Endodermal cell (in vitro differentiated cells): ENCODE data around the gene LARGE1. TPM values are rescaled to one million over a fixed set of nuclear protein-coding genes. Genes with fewer than 3 reads are reported as not detected.
A peak's percentile ranks its signal among the peaks of the same experiment; 100 is the strongest.

Experiments
- DNase-seq: peaks from one replicate; pipeline ENCODE4 v3.0.0-alpha.2; 2017
- H3K27ac ChIP-seq: 2 replicates; pipeline ENCODE4 v1.5.1; 2013; ENCODE audit warnings: mild to moderate bottlenecking, low read depth, low read length, moderate library complexity
- H3K27me3 ChIP-seq: 2 replicates; pipeline ENCODE4 v1.6.1; 2013; ENCODE audit warnings: mild to moderate bottlenecking, low read length, moderate library complexity; ENCODE audit not compliant: insufficient read depth, control insufficient read depth, poor library complexity, severe bottlenecking
- H3K36me3 ChIP-seq: 2 replicates; pipeline ENCODE4 v1.7.0; 2013; ENCODE audit warnings: mild to moderate bottlenecking, low read length, moderate library complexity; ENCODE audit not compliant: control insufficient read depth, insufficient read depth
- H3K4me1 ChIP-seq: one replicate; pipeline ENCODE4 v1.7.0; 2013; ENCODE audit warnings: low read length; ENCODE audit not compliant: control insufficient read depth, insufficient read depth
- H3K4me3 ChIP-seq: 2 replicates; pipeline ENCODE4 v1.5.1; 2013; ENCODE audit warnings: mild to moderate bottlenecking, low read length, moderate library complexity
- H3K9ac ChIP-seq: 2 replicates; pipeline ENCODE4 v1.6.1; 2013; ENCODE audit warnings: mild to moderate bottlenecking, low read length, moderate library complexity; ENCODE audit not compliant: poor library complexity, severe bottlenecking; ENCODE audit errors: extremely low read depth
- H3K9me3 ChIP-seq: 2 replicates; pipeline ENCODE4 v1.6.1; 2013; ENCODE audit warnings: mild to moderate bottlenecking, low read length, moderate library complexity; ENCODE audit not compliant: control insufficient read depth
- H3K27ac Mint-ChIP-seq: 2 replicates; pipeline ENCODE4 v1.8.0; 2020; ENCODE audit warnings: mixed read lengths
- H3K27me3 Mint-ChIP-seq: 2 replicates; pipeline ENCODE4 v1.8.0; 2021; ENCODE audit warnings: mild to moderate bottlenecking, mixed read lengths; ENCODE audit not compliant: insufficient read depth
- H3K36me3 Mint-ChIP-seq: 2 replicates; pipeline ENCODE4 v1.8.0; 2020; ENCODE audit warnings: low read depth, mixed read lengths
- H3K4me1 Mint-ChIP-seq: 2 replicates; pipeline ENCODE4 v1.8.0; 2020; ENCODE audit warnings: mixed read lengths
- H3K4me3 Mint-ChIP-seq: 2 replicates; pipeline ENCODE4 v1.8.0; 2020; ENCODE audit warnings: mild to moderate bottlenecking, moderate library complexity, mixed read lengths
- H3K9me3 Mint-ChIP-seq: 2 replicates; pipeline ENCODE4 v1.8.0; 2020; ENCODE audit warnings: mild to moderate bottlenecking, mixed read lengths
- WGBS, 2 experiments: methylation state at CpG; one replicate each; pipeline versions ENCODE4 v1.1.5 to v1.1.7; 2013; ENCODE audit warnings: missing lambda C conversion rate in 2 of 2, mixed read lengths in 1 of 2; ENCODE audit not compliant: insufficient coverage in 1 of 2, insufficient read length in 1 of 2; 5-methylcytosine and 5-hydroxymethylcytosine counted together
- total RNA-seq, 2 donors: library from RNA; stranded (reverse); fragmentation: NEBNext Ultra II Directional in 1 of 2; extraction: Animal tissue kit (Norgen Biotek cat#: 25700) in 1 of 2; gene quantifications; 2 replicates in 1 of 2; 3 replicates in 1 of 2; pipeline ENCODE4 v1.2.1, GENCODE V29; 2021
- TF ChIP-seq, protein P1 (sequence below): fragments of 200-600 bp; sonication (generic); conservative IDR thresholded peaks from 2 replicates; pipeline ENCODE4 v1.5.0; 2021; ENCODE audit warnings: antibody characterized with exemption, mild to moderate bottlenecking

LARGE1 gene
- total RNA-seq, 2 donors from 2014 or later, result 17.5 to 24.3 TPM

DNA sequence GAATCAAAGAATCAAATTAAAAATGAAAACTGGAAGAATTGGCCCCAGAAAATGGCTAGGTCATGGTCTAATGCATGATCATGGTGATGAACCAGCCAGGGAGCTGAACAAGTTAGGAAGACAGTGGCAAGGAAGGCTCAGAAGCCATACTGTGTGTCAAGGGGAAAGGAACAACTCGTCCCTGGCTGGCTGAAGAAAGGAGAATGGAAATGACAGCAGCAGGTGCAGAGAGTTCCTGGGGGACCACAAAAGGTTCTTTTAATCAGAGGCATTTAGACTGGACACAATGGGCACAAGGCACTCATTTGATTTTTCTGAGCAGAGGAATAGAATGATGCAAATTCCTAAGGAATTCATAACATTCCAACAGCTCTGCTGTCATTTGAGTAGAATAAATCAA, 209.9 kb downstream of the LARGE1 start:
- peaks cover 9% of the 10 kb centered on the region for H3K36me3 Mint-ChIP-seq

DNA sequence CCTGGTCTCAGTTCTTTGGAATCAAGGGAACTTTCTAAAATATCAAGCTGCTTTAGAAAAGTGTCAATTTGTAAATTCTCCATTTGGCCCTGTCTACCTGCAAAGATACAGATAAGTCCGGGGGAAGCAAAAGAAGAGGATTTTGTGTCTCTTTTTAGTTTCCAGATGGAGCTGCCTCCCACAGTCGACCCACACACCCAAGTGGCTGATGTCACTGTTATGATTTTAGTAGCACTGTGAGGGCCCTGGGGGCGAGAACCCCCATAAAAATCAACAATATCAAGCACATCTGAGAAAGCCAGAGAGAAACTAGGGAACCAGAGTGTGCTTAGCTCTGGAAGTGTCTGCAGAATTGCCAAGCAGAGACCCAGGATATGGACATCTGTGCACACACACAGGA, 212.7 kb downstream of the LARGE1 start:
- 91 to 100% methylated on average over 1 to 3 of the region's 3 CpGs for WGBS, 2 experiments
- no peak overlapping the region for H3K27ac Mint-ChIP-seq
- Histone ChIP-seq H3K36me3 (no peaks in the 10 kb centered on the region), H3K4me3 (no peak overlapping the region), H3K9ac (no peak overlapping the region), H3K4me1 (no peaks in the 10 kb centered on the region), H3K27ac (no peak overlapping the region), H3K27me3 (no peaks in the 10 kb centered on the region), H3K9me3 (peaks cover 8% of the 10 kb centered on the region)
- no peak overlapping the region for H3K4me3 Mint-ChIP-seq
- peaks cover 8% of the 10 kb centered on the region for H3K9me3 Mint-ChIP-seq
- H3K27me3 Mint-ChIP-seq, result no peaks in the 10 kb centered on the region
- H3K4me1 Mint-ChIP-seq, result no peaks in the 10 kb centered on the region
- H3K36me3 Mint-ChIP-seq, result peaks cover 2% of the 10 kb centered on the region
- DNase-seq, result no peak
- TF ChIP-seq, protein P1, sequence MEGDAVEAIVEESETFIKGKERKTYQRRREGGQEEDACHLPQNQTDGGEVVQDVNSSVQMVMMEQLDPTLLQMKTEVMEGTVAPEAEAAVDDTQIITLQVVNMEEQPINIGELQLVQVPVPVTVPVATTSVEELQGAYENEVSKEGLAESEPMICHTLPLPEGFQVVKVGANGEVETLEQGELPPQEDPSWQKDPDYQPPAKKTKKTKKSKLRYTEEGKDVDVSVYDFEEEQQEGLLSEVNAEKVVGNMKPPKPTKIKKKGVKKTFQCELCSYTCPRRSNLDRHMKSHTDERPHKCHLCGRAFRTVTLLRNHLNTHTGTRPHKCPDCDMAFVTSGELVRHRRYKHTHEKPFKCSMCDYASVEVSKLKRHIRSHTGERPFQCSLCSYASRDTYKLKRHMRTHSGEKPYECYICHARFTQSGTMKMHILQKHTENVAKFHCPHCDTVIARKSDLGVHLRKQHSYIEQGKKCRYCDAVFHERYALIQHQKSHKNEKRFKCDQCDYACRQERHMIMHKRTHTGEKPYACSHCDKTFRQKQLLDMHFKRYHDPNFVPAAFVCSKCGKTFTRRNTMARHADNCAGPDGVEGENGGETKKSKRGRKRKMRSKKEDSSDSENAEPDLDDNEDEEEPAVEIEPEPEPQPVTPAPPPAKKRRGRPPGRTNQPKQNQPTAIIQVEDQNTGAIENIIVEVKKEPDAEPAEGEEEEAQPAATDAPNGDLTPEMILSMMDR, result no peak

More for the DNA sequence above, 209.9 kb downstream of the LARGE1 start:
- no peak overlapping the region for H3K9ac ChIP-seq
- no peaks in the 10 kb centered on the region for H3K27me3 ChIP-seq
- H3K27ac Mint-ChIP-seq, result no peak overlapping the region
- H3K4me3 Mint-ChIP-seq, result no peak overlapping the region
- no peak for DNase-seq
- H3K27me3 Mint-ChIP-seq, result no peaks in the 10 kb centered on the region
- H3K36me3 ChIP-seq, result no peaks in the 10 kb centered on the region
- no peak overlapping the region for H3K4me3 ChIP-seq
- peaks cover 19% of the 10 kb centered on the region for H3K9me3 ChIP-seq
- peaks cover 23% of the 10 kb centered on the region for H3K9me3 Mint-ChIP-seq
- H3K4me1 ChIP-seq, result no peaks in the 10 kb centered on the region
- TF ChIP-seq, protein P1, result no peak
- no peaks in the 10 kb centered on the region for H3K4me1 Mint-ChIP-seq
- peak overlapping the region; percentile 68 for H3K27ac ChIP-seq
- 38 to 71% methylated on average over 1 of the region's 1 CpG for WGBS, 2 experiments

DNA sequence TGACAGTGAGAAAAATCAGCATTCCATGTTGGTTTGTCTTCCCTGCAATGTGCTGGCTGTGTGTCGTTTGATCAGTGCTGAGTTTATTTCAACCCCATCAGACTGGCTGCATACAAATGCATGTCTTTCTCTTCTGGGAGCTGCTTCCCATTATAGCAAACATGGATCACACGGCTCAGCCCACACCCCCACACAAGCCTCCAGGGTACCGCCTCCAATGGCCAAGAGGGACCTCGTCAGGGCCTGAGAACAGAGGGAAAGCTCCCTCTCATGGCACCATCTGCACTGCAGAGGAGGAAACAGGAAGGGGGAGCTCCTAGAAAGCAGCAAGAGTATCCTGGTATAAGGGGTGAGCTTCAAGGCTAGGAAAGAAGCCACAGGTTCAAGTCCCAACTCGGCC, 214.2 kb downstream of the LARGE1 start:
- Histone ChIP-seq H3K27me3 (no peaks in the 10 kb centered on the region), H3K4me3 (no peak overlapping the region), H3K36me3 (no peaks in the 10 kb centered on the region), H3K9ac (no peak overlapping the region), H3K27ac (no peak overlapping the region), H3K4me1 (no peaks in the 10 kb centered on the region), H3K9me3 (peaks cover 8% of the 10 kb centered on the region)
- TF ChIP-seq, protein P1, result peak; percentile 17
- H3K27me3 Mint-ChIP-seq, result no peaks in the 10 kb centered on the region
- H3K4me3 Mint-ChIP-seq, result no peak overlapping the region
- peaks cover 6% of the 10 kb centered on the region for H3K9me3 Mint-ChIP-seq
- H3K4me1 Mint-ChIP-seq, result no peaks in the 10 kb centered on the region
- WGBS, 2 experiments, result 90 to 96% methylated on average over 2 to 5 of the region's 5 CpGs
- no peak overlapping the region for H3K27ac Mint-ChIP-seq
- peaks cover 2% of the 10 kb centered on the region for H3K36me3 Mint-ChIP-seq
- peak; percentile 63 for DNase-seq
